C4-2B (cell line): ENCODE measurements around the gene KIRREL2.

ENCODE experiments used
- ZFX ChIP-seq: fragments of 450-650 bp; IDR thresholded peaks from 2 replicates; pipeline ENCODE4 v1.6.1; 2017
- TF ChIP-seq, protein P1 (sequence below): fragments of 450-650 bp; conservative IDR thresholded peaks from 2 replicates; pipeline ENCODE4 v1.5.1; 2017; ENCODE audit warnings: mild to moderate bottlenecking

DNA sequence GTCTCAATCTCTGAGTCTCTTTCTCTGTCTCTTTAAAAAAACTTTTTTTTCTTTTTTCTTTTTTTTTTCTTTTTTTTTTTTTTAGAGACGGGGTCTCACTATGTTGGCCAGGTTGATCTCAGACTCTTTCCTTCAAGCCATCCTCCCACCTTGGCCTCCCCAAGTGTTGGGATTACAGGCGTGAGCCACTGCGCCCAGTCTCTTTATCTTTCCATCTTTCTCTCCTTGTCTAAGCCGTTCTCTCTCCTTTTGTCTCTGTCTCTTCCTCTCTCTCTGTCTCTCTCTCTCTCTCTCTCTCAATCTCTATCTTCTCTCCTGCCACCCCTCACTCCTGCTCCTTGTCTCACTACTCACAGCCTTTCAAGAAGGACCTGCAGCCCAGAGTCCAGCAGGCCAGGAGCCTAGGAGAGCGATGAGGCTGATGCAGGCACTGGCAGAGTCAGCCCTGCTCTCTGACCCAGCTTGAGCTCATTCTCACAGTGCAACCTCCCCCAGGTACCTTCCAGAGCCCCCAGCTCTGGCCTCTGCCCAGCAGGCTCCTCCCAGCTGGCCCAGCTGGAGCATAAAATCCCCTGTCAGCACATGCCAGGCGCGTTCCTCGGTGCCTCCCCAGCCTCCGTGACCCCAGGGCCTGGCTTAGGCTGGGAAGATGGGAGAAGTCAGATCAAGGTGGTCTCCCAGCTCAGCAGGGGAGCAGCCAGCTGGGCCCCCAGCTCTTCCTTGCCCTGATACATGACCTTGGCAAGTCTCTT is 4.5 kb upstream of the KIRREL2 start, which contains the start of gene NPHS1:
- TF ChIP-seq, protein P1, sequence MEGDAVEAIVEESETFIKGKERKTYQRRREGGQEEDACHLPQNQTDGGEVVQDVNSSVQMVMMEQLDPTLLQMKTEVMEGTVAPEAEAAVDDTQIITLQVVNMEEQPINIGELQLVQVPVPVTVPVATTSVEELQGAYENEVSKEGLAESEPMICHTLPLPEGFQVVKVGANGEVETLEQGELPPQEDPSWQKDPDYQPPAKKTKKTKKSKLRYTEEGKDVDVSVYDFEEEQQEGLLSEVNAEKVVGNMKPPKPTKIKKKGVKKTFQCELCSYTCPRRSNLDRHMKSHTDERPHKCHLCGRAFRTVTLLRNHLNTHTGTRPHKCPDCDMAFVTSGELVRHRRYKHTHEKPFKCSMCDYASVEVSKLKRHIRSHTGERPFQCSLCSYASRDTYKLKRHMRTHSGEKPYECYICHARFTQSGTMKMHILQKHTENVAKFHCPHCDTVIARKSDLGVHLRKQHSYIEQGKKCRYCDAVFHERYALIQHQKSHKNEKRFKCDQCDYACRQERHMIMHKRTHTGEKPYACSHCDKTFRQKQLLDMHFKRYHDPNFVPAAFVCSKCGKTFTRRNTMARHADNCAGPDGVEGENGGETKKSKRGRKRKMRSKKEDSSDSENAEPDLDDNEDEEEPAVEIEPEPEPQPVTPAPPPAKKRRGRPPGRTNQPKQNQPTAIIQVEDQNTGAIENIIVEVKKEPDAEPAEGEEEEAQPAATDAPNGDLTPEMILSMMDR = no peak
- TF ChIP-seq ZFX = no peak
